Upper lobe of left lung (tissue), 6 donors: Measurements from ENCODE around the gene MYLK. TPM values are rescaled to one million over a fixed set of nuclear protein-coding genes. Genes with fewer than 3 reads are reported as not detected.

Experiments
- ATAC-seq, 2 donors: fragments of 200-7000 bp; cut with Tn5 transposase; one replicate each; pipeline ENCODE4 v1.9.1; 2022; ENCODE audit warnings: mild to moderate bottlenecking in 2 of 2, moderate library complexity in 2 of 2; ENCODE audit not compliant: low FRiP score in 2 of 2
- DNase-seq, 2 donors: peaks; one replicate each; pipeline ENCODE4 v3.0.0-alpha.2; 2019 to 2020
- H3K27ac ChIP-seq, 4 donors: fragments of 200-600 bp; sonication (generic); one replicate each; pipeline ENCODE4 v1.5.1; 2016 to 2019
- H3K27me3 ChIP-seq, 4 donors: fragments of 200-600 bp; sonication (generic); one replicate each; pipeline ENCODE4 v1.5.1; 2017 to 2019
- H3K36me3 ChIP-seq, 4 donors: fragments of 200-600 bp; sonication (generic); one replicate each; pipeline ENCODE4 v1.5.1; 2016 to 2019
- H3K4me1 ChIP-seq, 4 donors: fragments of 200-600 bp; sonication (generic); one replicate each; pipeline ENCODE4 v1.5.1; 2018 to 2019
- H3K4me3 ChIP-seq, 4 donors: fragments of 200-600 bp; sonication (generic); one replicate each; pipeline ENCODE4 v1.5.1; 2017 to 2019; ENCODE audit warnings: mild to moderate bottlenecking in 2 of 4, moderate library complexity in 1 of 4
- H3K9me3 ChIP-seq, 4 donors: fragments of 200-600 bp; sonication (generic); one replicate each; pipeline ENCODE4 v1.5.1; 2018 to 2019
- CTCF ChIP-seq, 6 experiments: fragments of 450-650 bp in 4 of 6; fragments of 200-600 bp in 2 of 6; sonication (generic) in 2 of 6; IDR thresholded peaks; one replicate each; pipeline ENCODE4 v1.5.1; 2016 to 2019; ENCODE audit warnings: antibody characterized with exemption in 6 of 6
- EP300 ChIP-seq, 4 donors: sonication (generic); formaldehyde crosslinking; IDR thresholded peaks; one replicate each; pipeline ENCODE4 v1.5.1; 2017; ENCODE audit warnings: antibody characterized with exemption in 4 of 4, control low read depth in 2 of 4
- POLR2A ChIP-seq, 4 donors: fragments of 450-650 bp; IDR thresholded peaks; one replicate each; pipeline ENCODE4 v1.5.1; 2016 to 2017; ENCODE audit warnings: antibody characterized with exemption in 4 of 4, mild to moderate bottlenecking in 2 of 4
- POLR2AphosphoS5 ChIP-seq, 2 donors: sonication (generic); formaldehyde crosslinking; IDR thresholded peaks; one replicate each; pipeline ENCODE4 v1.5.1; 2017; ENCODE audit warnings: antibody characterized with exemption in 2 of 2
- WGBS, 2 donors: methylation state at CpG; one replicate each; pipeline ENCODE4 v1.1.5; 2017 to 2018; 5-methylcytosine and 5-hydroxymethylcytosine counted together
- total RNA-seq, 6 donors: library from RNA; depleted of rRNA in 4 of 6; stranded (reverse); fragments of >200 nt in 4 of 6; gene quantifications; one replicate each; pipeline versions ENCODE4 v1.1.0 to v1.2.1, GENCODE V29; 2016 to 2021
- donor health status: DM: no; HTN: no; CAD: no; lungs with moderate emphysema.
- donor health status: DM: no; HTN: yes; CAD: no; lungs with severe emphysema.

The MYLK gene
- total RNA-seq, 6 donors from 2014 or later, result 105 to 378 (median 160) TPM

DNA sequence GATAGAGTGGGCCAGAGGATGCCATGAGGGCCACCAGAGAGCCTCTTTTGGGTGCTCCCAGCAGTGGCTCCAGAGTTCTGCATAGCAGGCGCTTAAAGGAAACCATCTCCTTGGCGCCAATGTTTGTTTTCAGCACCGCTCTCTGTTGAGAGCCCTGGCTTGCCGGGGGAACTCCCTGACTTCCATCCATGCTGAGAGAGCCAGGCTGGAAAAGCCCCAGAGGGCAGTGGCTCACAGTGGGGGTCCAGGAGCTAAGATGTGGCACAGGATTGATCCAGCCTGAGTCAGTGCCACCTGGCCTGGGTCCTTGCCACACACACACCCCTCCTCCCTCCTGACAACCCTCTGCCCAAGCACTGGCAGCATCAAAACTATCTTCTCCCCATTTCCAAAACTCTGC is 248.9 kb downstream of the MYLK start:
- no peak for ATAC-seq
- Histone ChIP-seq H3K36me3 (peaks cover 7 to 90% (median 56%) of the 10 kb centered on the region in 4 donors), H3K27ac (peak overlapping the region; percentile 6 to 61 (median 26)), H3K27me3 (no peaks in the 10 kb centered on the region), H3K9me3 (no peaks in the 10 kb centered on the region), H3K4me1 (peaks cover 0 to 18% (median 7%) of the 10 kb centered on the region in 4 donors), H3K4me3 (no peak overlapping the region)
- DNase-seq, result no peak
- TF ChIP-seq POLR2AphosphoS5 (IDR thresholded peaks at IDR 0.05), result no peak
- no peak for TF ChIP-seq POLR2A (IDR thresholded peaks at IDR 0.05)
- TF ChIP-seq EP300 (IDR thresholded peaks at IDR 0.05), result no peak
- TF ChIP-seq CTCF (IDR thresholded peaks at IDR 0.05), result no peak
- WGBS, 2 donors, result 56 to 78% methylated on average over 4 of the region's 4 CpGs

DNA sequence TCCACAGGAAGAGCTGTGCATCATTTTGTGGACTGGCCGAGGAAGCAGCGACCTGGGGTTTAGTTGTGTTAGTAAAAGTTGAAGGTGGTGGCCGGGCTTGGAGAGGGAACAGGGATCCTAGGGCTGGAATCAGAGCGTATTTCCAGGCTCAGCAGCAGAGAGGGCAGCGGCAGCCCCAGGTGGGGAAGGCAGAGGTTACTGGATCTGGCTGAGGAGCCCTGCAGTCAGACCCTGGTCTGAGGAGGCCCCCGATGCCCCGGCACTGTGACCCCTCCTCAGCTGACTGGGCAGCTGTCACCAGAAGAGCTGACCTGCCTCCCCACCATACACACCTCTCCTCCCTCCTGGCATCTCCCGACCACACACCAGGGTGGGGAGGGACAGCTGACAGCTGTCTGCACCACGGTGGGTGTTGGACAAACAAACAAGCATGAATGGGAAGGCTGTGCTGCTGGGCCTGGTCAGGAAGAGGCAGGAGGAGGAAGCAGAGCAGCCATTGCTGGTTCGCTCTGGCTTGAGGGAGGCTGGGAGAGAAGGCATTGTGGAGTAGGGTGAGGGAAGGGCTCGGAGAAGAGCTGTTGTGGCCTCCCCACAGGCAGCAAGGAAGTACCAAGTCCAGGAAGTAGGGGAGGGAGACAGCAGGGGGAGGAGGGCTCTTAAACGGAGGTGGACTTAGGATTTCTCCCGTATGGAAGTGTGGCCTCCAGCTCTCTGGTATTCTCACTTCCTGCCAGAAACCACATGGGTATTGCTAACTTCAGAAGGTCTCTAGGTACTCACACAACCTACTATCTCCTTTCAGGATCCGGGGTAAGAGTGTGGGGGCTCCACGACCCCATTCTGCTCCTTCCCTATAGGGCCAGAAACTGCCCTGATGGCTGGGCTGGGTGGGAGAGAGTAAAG is 249.7 kb downstream of the MYLK start:
- DNase-seq (peak in 1 of 2 donors; percentile 54), ATAC-seq (no peak)
- H3K27me3 ChIP-seq, result no peaks in the 10 kb centered on the region
- H3K36me3 ChIP-seq, result peaks cover 6 to 90% (median 58%) of the 10 kb centered on the region in 4 donors
- peaks cover 0 to 18% (median 7%) of the 10 kb centered on the region in 4 donors for H3K4me1 ChIP-seq
- TF ChIP-seq POLR2A (IDR thresholded peaks at IDR 0.05), result no peak
- no peak for TF ChIP-seq POLR2AphosphoS5 (IDR thresholded peaks at IDR 0.05)
- TF ChIP-seq EP300 (IDR thresholded peaks at IDR 0.05), result no peak
- no peak for TF ChIP-seq CTCF (IDR thresholded peaks at IDR 0.05)
- H3K9me3 ChIP-seq, result no peaks in the 10 kb centered on the region
- no peak overlapping the region for H3K4me3 ChIP-seq
- WGBS, 2 donors, result 64 to 73% methylated on average over 13 to 15 of the region's 15 CpGs
- H3K27ac ChIP-seq, result peak overlapping the region in 3 of 4 donors; percentile 6 to 61 (median 12)

GRCh38 chr3:123633530-123633929 is 250.6 kb downstream of the MYLK start:
- Histone ChIP-seq H3K9me3 (no peaks in the 10 kb centered on the region), H3K27me3 (no peaks in the 10 kb centered on the region), H3K4me1 (peaks cover 0 to 18% (median 7%) of the 10 kb centered on the region in 4 donors), H3K27ac (peak overlapping the region in 1 of 4 donors; percentile 12), H3K4me3 (no peak overlapping the region), H3K36me3 (peaks cover under 1 to 90% (median 55%) of the 10 kb centered on the region in 4 donors)
- no peak for ATAC-seq
- no peak for DNase-seq
- 80 to 95% methylated on average over 2 of the region's 2 CpGs for WGBS, 2 donors
- no peak for TF ChIP-seq POLR2A (IDR thresholded peaks at IDR 0.05)
- no peak for TF ChIP-seq POLR2AphosphoS5 (IDR thresholded peaks at IDR 0.05)
- no peak for TF ChIP-seq CTCF (IDR thresholded peaks at IDR 0.05)
- no peak for TF ChIP-seq EP300 (IDR thresholded peaks at IDR 0.05)

DNA sequence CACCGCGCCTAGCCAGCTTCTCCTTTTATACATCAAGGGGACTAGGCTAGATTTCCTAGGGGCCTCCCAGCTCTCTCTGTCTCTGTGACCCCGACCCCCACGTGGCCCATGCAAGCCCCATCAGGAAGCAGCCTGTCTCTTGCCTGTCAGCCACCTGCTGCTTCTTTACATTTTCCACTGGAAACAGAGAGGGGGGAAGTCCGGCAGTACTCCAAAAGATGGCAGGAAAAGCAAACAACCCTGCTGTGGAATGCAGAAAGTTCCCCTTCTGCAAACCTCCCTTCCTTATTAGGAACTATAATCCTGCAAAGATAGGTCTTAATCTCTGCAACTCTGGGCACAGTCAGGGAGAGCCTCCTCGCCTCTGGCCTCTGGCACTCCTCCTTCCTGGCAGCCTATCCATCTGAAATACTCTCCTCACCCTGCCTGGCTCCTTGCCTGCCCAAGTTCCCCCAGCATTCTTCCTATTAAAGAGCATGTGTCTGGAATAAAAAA is 251.9 kb downstream of the MYLK start:
- 61 to 66% methylated on average over 6 of the region's 6 CpGs for WGBS, 2 donors
- TF ChIP-seq POLR2AphosphoS5 (IDR thresholded peaks at IDR 0.05) (no peak), POLR2A (IDR thresholded peaks at IDR 0.05) (no peak), EP300 (IDR thresholded peaks at IDR 0.05) (no peak), CTCF (IDR thresholded peaks at IDR 0.05) (no peak)
- Histone ChIP-seq H3K27ac (no peak overlapping the region), H3K4me1 (peaks cover 0 to 18% (median 7%) of the 10 kb centered on the region in 4 donors), H3K9me3 (no peaks in the 10 kb centered on the region), H3K36me3 (peaks cover 0 to 90% (median 46%) of the 10 kb centered on the region in 4 donors), H3K4me3 (no peak overlapping the region), H3K27me3 (no peaks in the 10 kb centered on the region)
- ATAC-seq (no peak), DNase-seq (no peak)
